NCI-H1436 treated with DMSO at 0.1 percent for 48 hours (cell line): Measurements from ENCODE around the gene ZNRF1.

Experiments
- DNase-seq: peaks from one replicate; lab custom pipeline; 2025; lab: John Stamatoyannopoulos, UW

ZNRF1 gene

GRCh38 chr16:75027520-75028300 lies 28.9 kb downstream of the ZNRF1 start:
- DNase-seq: no peak

- no peak for DNase-seq
Measured at GRCh38 chr16:75028544-75029135, 29.8 kb downstream of the ZNRF1 start.

GRCh38 chr16:75029854-75030253 lies 31.0 kb downstream of the ZNRF1 start:
- DNase-seq: no peak

GRCh38 chr16:75032655-75033054 lies 33.8 kb downstream of the ZNRF1 start:
- no peak for DNase-seq

- DNase-seq: no peak
Measured at GRCh38 chr16:75035410-75035968, 36.7 kb downstream of the ZNRF1 start.

- no peak for DNase-seq
Measured at GRCh38 chr16:75038036-75038858, 39.4 kb downstream of the ZNRF1 start.

GRCh38 chr16:75039941-75040340 lies 41.1 kb downstream of the ZNRF1 start:
- no peak for DNase-seq

- DNase-seq: no peak
Measured at GRCh38 chr16:75042426-75043174, 43.8 kb downstream of the ZNRF1 start.

GRCh38 chr16:75043175-75043895 lies 44.5 kb downstream of the ZNRF1 start:
- no peak for DNase-seq

GRCh38 chr16:75044800-75045361 lies 46.1 kb downstream of the ZNRF1 start:
- no peak for DNase-seq

GRCh38 chr16:75045424-75045823 lies 46.6 kb downstream of the ZNRF1 start:
- no peak for DNase-seq

- DNase-seq: no peak
Measured at GRCh38 chr16:75048054-75048453, 49.2 kb downstream of the ZNRF1 start.

- no peak for DNase-seq
Measured at GRCh38 chr16:75048530-75048929, 49.7 kb downstream of the ZNRF1 start.

- no peak for DNase-seq
Measured at GRCh38 chr16:75052481-75053202, 53.8 kb downstream of the ZNRF1 start.

- DNase-seq: peak; percentile 17
Measured at GRCh38 chr16:75053791-75054555, 55.1 kb downstream of the ZNRF1 start.

- DNase-seq: no peak
Measured at GRCh38 chr16:75054556-75054947, 55.7 kb downstream of the ZNRF1 start.

- DNase-seq: no peak
Measured at GRCh38 chr16:75058806-75059205, 60.0 kb downstream of the ZNRF1 start.

GRCh38 chr16:75059411-75059810 lies 60.6 kb downstream of the ZNRF1 start:
- DNase-seq: no peak

GRCh38 chr16:75060723-75061122 lies 61.9 kb downstream of the ZNRF1 start:
- DNase-seq: no peak
